Astrocyte of the spinal cord (primary cell): ENCODE data around the gene MLLT1.

Experiments
- DNase-seq: peaks from one replicate; pipeline ENCODE4 v3.0.0; 2011; ENCODE audit warnings: low read depth, low spot score
- H3K4me3 ChIP-seq: 2 replicates; pipeline ENCODE4 v1.5.1; 2011; ENCODE audit warnings: low read depth, mild to moderate bottlenecking, low read length, moderate library complexity
- CTCF ChIP-seq: IDR thresholded peaks from 2 replicates; pipeline ENCODE4 v1.5.1; 2012; ENCODE audit warnings: low read depth, mild to moderate bottlenecking, low read length, inconsistent platforms
- in situ Hi-C: cut with HindIII; loops from 2 replicates; pipeline ENCODE4 v1.10.0; 2017; ENCODE audit warnings: low sequenced_read_pairs

Gene MLLT1

GRCh38 chr19:6213266-6213595, 66.5 kb downstream of the MLLT1 start:
- TF ChIP-seq CTCF: no peak
- in situ Hi-C loops: no loop called here
- no peak for DNase-seq

GRCh38 chr19:6212403-6213265, 67.1 kb downstream of the MLLT1 start:
- no peak for DNase-seq
- no peak for TF ChIP-seq CTCF
- in situ Hi-C loops: no loop called here
- no peak overlapping the region for H3K4me3 ChIP-seq

More at GRCh38 chr19:6213266-6213595, 66.5 kb downstream of the MLLT1 start:
- H3K4me3 ChIP-seq: no peak overlapping the region

GRCh38 chr19:6211632-6212402, 68.0 kb downstream of the MLLT1 start:
- no peak for TF ChIP-seq CTCF

GRCh38 chr19:6210721-6211600, 68.8 kb downstream of the MLLT1 start:
- no peak overlapping the region for H3K4me3 ChIP-seq
- no peak for TF ChIP-seq CTCF
- no peak for DNase-seq
- in situ Hi-C loops: no loop called here

More at GRCh38 chr19:6211632-6212402, 68.0 kb downstream of the MLLT1 start:
- no peak for DNase-seq
- in situ Hi-C loops: no loop called here
- H3K4me3 ChIP-seq: no peak overlapping the region

GRCh38 chr19:6210091-6210490, 69.7 kb downstream of the MLLT1 start:
- no peak for TF ChIP-seq CTCF

GRCh38 chr19:6209680-6210079, 70.1 kb downstream of the MLLT1 start:
- no peak for DNase-seq
- in situ Hi-C loops: no loop called here
- TF ChIP-seq CTCF: no peak
- H3K4me3 ChIP-seq: no peak overlapping the region

More at GRCh38 chr19:6210091-6210490, 69.7 kb downstream of the MLLT1 start:
- no peak for DNase-seq
- no peak overlapping the region for H3K4me3 ChIP-seq
- in situ Hi-C loops: no loop called here
